ENCODE measurements around the gene EXOC5. TPM values are rescaled to one million over a fixed set of nuclear protein-coding genes. Genes with fewer than 3 reads are reported as not detected.
"Not testable (repeated sequence)": the region's sequence is repeated elsewhere in the genome, so short reads cannot be mapped to it uniquely, and the experiment has no call there.

Gene EXOC5
- total RNA-seq, 1 donor from 2014 or later = 66.3 TPM

GRCh38 chr14:57266065-57266464 lies 2.6 kb downstream of the EXOC5 start:
- no peaks in the 10 kb centered on the region for H3K27me3 ChIP-seq
- TF ChIP-seq CTCF (IDR thresholded peaks at IDR 0.05) = no peak
- H3K36me3 ChIP-seq = no peaks in the 10 kb centered on the region
- no peak for DNase-seq
- H3K27ac ChIP-seq = peak overlapping the region; percentile 8
- peaks cover 43% of the 10 kb centered on the region for H3K4me1 ChIP-seq
- ATAC-seq = no peak
- intact Hi-C loops (cut with DNase I) = no loop called here
- H3K9me3 ChIP-seq = no peaks in the 10 kb centered on the region
- H3K4me3 ChIP-seq = no peak overlapping the region

- H3K27ac ChIP-seq = no peak overlapping the region
- H3K4me3 ChIP-seq = no peak overlapping the region
- H3K27me3 ChIP-seq = no peaks in the 10 kb centered on the region
- no peak for DNase-seq
- intact Hi-C loops (cut with DNase I) = no loop called here
- peaks cover 25% of the 10 kb centered on the region for H3K4me1 ChIP-seq
- H3K36me3 ChIP-seq = no peaks in the 10 kb centered on the region
- no peak for TF ChIP-seq CTCF (IDR thresholded peaks at IDR 0.05)
- H3K9me3 ChIP-seq = no peaks in the 10 kb centered on the region
- no peak for ATAC-seq
These were observed 6.6 kb downstream of the EXOC5 start for GRCh38 chr14:57262117-57262516.

GRCh38 chr14:57261604-57262003 lies 7.1 kb downstream of the EXOC5 start:
- H3K27ac ChIP-seq = no peak overlapping the region
- H3K4me3 ChIP-seq = no peak overlapping the region
- intact Hi-C loops (cut with DNase I) = no loop called here
- DNase-seq (no peak), ATAC-seq (no peak)
- no peaks in the 10 kb centered on the region for H3K27me3 ChIP-seq
- no peaks in the 10 kb centered on the region for H3K36me3 ChIP-seq
- H3K4me1 ChIP-seq = peaks cover 20% of the 10 kb centered on the region
- TF ChIP-seq CTCF (IDR thresholded peaks at IDR 0.05) = no peak
- H3K9me3 ChIP-seq = no peaks in the 10 kb centered on the region

GRCh38 chr14:57259672-57260071 lies 9.0 kb downstream of the EXOC5 start:
- TF ChIP-seq CTCF (IDR thresholded peaks at IDR 0.05) = no peak
- H3K4me1 ChIP-seq = peaks cover 6% of the 10 kb centered on the region
- H3K27ac ChIP-seq = no peak overlapping the region
- H3K36me3 ChIP-seq = no peaks in the 10 kb centered on the region
- intact Hi-C loops (cut with DNase I) = no loop called here
- no peaks in the 10 kb centered on the region for H3K9me3 ChIP-seq
- no peak overlapping the region for H3K4me3 ChIP-seq
- H3K27me3 ChIP-seq = no peaks in the 10 kb centered on the region
- no peak for DNase-seq
- no peak for ATAC-seq

- H3K4me1 ChIP-seq; intact Hi-C loops (cut with DNase I); H3K27ac ChIP-seq; H3K27me3 ChIP-seq; H3K36me3 ChIP-seq; H3K9me3 ChIP-seq; H3K4me3 ChIP-seq; ATAC-seq; DNase-seq: not testable (repeated sequence)
These were observed 10.5 kb downstream of the EXOC5 start for GRCh38 chr14:57258221-57258620.

- H3K36me3 ChIP-seq = no peaks in the 10 kb centered on the region
- no peaks in the 10 kb centered on the region for H3K27me3 ChIP-seq
- H3K27ac ChIP-seq = no peak overlapping the region
- H3K9me3 ChIP-seq = no peaks in the 10 kb centered on the region
- ATAC-seq (no peak), DNase-seq (no peak)
- TF ChIP-seq CTCF (IDR thresholded peaks at IDR 0.05) = no peak
- H3K4me3 ChIP-seq = no peak overlapping the region
- intact Hi-C loops (cut with DNase I) = no loop called here
- H3K4me1 ChIP-seq = peaks cover 12% of the 10 kb centered on the region
These were observed 13.8 kb downstream of the EXOC5 start for GRCh38 chr14:57254884-57255283.

All from upper lobe of right lung (tissue), 1 donor.